ENCODE results near the gene PCSK5. TPM values are rescaled to one million over a fixed set of nuclear protein-coding genes. Genes with fewer than 3 reads are reported as not detected.

Gene PCSK5
- polyA plus RNA-seq, 1 donor from 2014 or later: 1.7 TPM

GRCh38 chr9:76394195-76394959 is 503.9 kb downstream of the PCSK5 start, which contains the start of gene RFK:
Gene RFK (minus strand): TSS chr9:76394426. CDS start chr9:76394171, 255 bp downstream.
- Histone ChIP-seq H3K4me3 (ENCODE audit: low read length) (peak within 1 kb of the TSS; percentile 100), H2AFZ (ENCODE audit: low read depth, low read length) (peak within 1 kb of the TSS; percentile 94), H3K9me3 (ENCODE audit: low read length) (no peaks in the 10 kb centered on the region), H3K27ac (ENCODE audit: low read length) (peak within 1 kb of the TSS; percentile 91), H3K36me3 (ENCODE audit: insufficient read depth, low read length) (no peaks in the 10 kb centered on the region), H3F3A (ENCODE audit: insufficient read depth, low read length, poor library complexity, severe bottlenecking) (peaks cover 17% of the 10 kb centered on the region), H3K4me2 (ENCODE audit: low read length) (peak within 1 kb of the TSS; percentile 85), H3K9me2 (ENCODE audit: insufficient read depth, low read length) (no peaks in the 10 kb centered on the region), H4K20me1 (ENCODE audit: insufficient read depth) (no peaks in the 10 kb centered on the region), H3K9ac (ENCODE audit: low read length) (peak within 1 kb of the TSS; percentile 88), H3K79me2 (replicated peaks; ENCODE audit: insufficient read depth, low read length) (peaks cover 14% of the 10 kb centered on the region), H3K27me3 (ENCODE audit: insufficient read depth, low read depth, low read length) (no peaks in the 10 kb centered on the region)
- TF ChIP-seq EZH2 (IDR thresholded peaks at IDR 0.05; ENCODE audit: borderline replicate concordance, insufficient read depth, low read length, poor library complexity, severe bottlenecking) (no peak), SMC3 (conservative IDR thresholded peaks at IDR 0.05; ENCODE audit: poor library complexity) (peak; percentile 66), RAD21 (conservative IDR thresholded peaks at IDR 0.05) (peak; percentile 61), MXI1 (conservative IDR thresholded peaks at IDR 0.05; ENCODE audit: poor library complexity, severe bottlenecking) (peak; percentile 65), EP300 (conservative IDR thresholded peaks at IDR 0.05; ENCODE audit: poor library complexity, severe bottlenecking) (peak; percentile 21), TAF1 (IDR thresholded peaks at IDR 0.05; ENCODE audit: low read depth) (no peak), CTCF (IDR thresholded peaks at IDR 0.05; ENCODE audit: poor library complexity, severe bottlenecking) (peak; percentile 68), POLR2AphosphoS5 (IDR thresholded peaks at IDR 0.05) (peak; percentile 70), REST (IDR thresholded peaks at IDR 0.05; ENCODE audit: borderline replicate concordance) (no peak)

GRCh38 chr9:76394960-76395252 is 504.4 kb downstream of the PCSK5 start:
- H3F3A ChIP-seq (ENCODE audit: insufficient read depth, low read length, poor library complexity, severe bottlenecking): peaks cover 17% of the 10 kb centered on the region
- H2AFZ ChIP-seq (ENCODE audit: low read depth, low read length): peak overlapping the region; percentile 93
- no peaks in the 10 kb centered on the region for H3K27me3 ChIP-seq (ENCODE audit: insufficient read depth, low read depth, low read length)
- peak overlapping the region; percentile 100 for H3K4me3 ChIP-seq (ENCODE audit: low read length)
- H3K36me3 ChIP-seq (ENCODE audit: insufficient read depth, low read length): no peaks in the 10 kb centered on the region
- H3K9me2 ChIP-seq (ENCODE audit: insufficient read depth, low read length): no peaks in the 10 kb centered on the region
- H3K9ac ChIP-seq (ENCODE audit: low read length): peak overlapping the region; percentile 88
- no peaks in the 10 kb centered on the region for H4K20me1 ChIP-seq (ENCODE audit: insufficient read depth)
- H3K27ac ChIP-seq (ENCODE audit: low read length): peak overlapping the region; percentile 91
- H3K79me2 ChIP-seq (replicated peaks; ENCODE audit: insufficient read depth, low read length): peaks cover 14% of the 10 kb centered on the region
- H3K4me2 ChIP-seq (ENCODE audit: low read length): peak overlapping the region; percentile 85
- TF ChIP-seq EP300 (conservative IDR thresholded peaks at IDR 0.05; ENCODE audit: poor library complexity, severe bottlenecking): no peak
- no peak for TF ChIP-seq POLR2AphosphoS5 (IDR thresholded peaks at IDR 0.05)
- TF ChIP-seq EZH2 (IDR thresholded peaks at IDR 0.05; ENCODE audit: borderline replicate concordance, insufficient read depth, low read length, poor library complexity, severe bottlenecking): no peak
- H3K9me3 ChIP-seq (ENCODE audit: low read length): no peaks in the 10 kb centered on the region

Measured in neural cell (in vitro differentiated cells).